HL-60/S4 treated with retinoic acid at 250 ng/mL for 4 days and 3 days (cell line): ENCODE data around the gene FRMD5.

Experiments
- in situ Hi-C: fragments of 300-500 bp; cut with MboI; formaldehyde crosslinking; loops from 2 replicates; pipeline ENCODE4 v1.7.0; 2022; ENCODE audit warnings: low sequenced_read_pairs

Gene FRMD5

DNA sequence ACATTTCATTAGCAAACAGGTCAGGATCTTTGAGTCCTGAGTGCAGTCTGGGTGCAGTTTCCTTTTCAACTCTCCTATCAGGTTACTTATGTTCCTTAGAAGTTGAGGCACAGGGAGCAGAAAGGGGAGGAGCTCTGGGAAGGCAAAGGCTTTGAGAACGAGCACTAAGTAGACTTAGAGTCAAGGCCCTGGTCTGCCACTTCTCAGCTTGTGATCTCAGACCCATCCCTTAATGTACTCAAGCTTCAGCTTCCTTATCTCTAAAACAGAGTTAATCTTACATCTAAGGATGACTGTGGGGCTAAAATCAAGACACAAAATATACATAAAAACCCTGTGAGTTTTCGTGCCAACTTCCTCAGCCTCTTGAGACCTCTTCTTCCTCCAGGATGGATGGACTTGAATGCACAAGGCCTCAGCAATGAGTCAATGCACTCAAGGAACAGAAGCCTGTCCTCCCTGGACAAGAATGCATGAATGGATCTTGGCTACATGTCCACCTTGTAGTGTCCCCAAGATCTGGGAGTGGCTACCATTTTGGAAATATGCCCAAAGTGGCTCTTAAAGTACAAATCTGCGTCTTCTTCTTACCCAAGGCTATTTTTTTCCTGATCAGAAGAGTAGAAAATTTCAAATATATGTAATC is 263.2 kb downstream of the FRMD5 start:
- in situ Hi-C loops, result no loop called here

GRCh38 chr15:43931119-43931518 is 264.0 kb downstream of the FRMD5 start:
- in situ Hi-C loops, result no loop called here

DNA sequence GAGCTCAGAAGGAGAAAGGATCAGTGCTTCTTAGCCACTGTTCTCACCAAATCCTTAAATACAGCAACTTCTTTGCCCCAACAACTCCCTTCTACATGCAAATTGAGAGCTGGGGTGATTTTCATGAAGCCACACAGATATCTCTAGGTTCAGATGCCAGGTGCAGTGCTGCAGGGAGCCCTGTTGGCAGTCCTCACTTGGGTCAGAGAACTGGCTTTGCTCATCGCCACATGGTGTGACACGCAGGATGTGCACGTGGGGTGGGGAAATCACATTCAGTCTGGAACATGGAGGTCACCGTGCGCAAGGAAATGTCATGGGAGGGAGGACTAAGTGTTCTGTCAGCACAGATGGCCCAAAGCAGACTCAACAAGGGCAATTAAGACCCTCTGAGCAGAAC is 264.5 kb downstream of the FRMD5 start:
- in situ Hi-C loops, result no loop called here

DNA sequence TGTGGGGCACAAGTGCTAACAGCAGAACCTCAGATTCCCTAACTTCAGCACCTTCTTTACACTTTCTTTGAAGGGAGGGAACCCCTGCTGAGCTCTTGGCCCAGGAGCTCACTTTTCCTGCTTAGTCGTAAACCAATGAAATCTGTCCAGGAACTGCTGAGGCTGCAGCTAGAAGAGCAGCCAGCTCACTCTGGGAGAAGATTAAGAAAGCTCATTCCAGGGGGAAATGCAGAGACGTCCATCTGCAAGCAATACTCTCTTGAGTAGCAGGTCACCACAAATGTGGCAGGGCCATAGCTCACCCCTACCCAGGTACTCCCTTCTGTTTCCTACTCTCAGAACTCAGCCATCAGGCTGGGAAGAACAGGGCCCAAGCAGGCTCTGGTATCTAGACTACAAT is 265.0 kb downstream of the FRMD5 start:
- in situ Hi-C loops, result no loop called here

GRCh38 chr15:43928152-43928551 is 266.9 kb downstream of the FRMD5 start:
- in situ Hi-C loops, result no loop called here

DNA sequence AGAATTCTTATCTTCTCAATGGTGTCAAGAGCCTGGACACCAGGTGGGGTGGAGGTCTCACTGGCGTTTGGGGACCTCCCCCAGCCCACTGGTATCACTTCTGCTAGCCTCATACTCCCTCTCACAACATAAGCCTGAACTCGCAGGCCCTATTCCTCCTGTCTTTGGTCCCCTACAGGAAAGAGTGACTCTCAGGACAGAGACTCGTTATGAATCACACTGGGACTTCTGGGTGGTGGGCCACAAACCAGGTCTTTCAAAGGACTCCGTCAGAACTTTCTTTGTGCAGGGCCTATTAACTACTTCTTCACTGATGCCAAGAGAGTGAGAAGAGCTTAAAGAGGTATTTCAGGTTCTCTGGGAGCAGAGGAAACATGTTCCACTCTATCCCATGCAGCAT is 267.9 kb downstream of the FRMD5 start:
- in situ Hi-C loops, result no loop called here

- in situ Hi-C loops, result loop anchor here (25.0 kb wide), 1 partner anchor 589 kb away; no protein-coding TSS in a partner anchor
These were observed 271.5 kb downstream of the FRMD5 start for GRCh38 chr15:43923553-43923952.

DNA sequence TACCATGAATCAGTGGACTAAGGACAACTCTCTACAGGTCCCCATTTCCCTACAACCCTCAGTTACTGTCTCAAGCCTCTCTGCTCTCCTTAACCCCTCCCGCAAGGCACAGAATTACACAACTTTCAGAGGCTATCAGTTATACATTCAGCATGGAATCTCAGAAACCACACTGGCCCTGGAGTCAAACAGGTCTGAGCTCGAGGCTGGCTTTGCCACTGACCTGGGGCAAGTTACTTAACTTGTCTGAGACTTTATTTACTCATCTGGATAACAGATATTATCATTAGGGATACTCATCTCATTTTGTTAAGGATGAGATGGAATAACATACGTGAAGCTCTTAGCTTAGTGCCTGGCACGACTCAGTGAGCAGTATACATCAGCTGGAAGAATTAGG is 273.1 kb downstream of the FRMD5 start:
- in situ Hi-C loops, result loop anchor here (25.0 kb wide), 1 partner anchor 590 kb away; no protein-coding TSS in a partner anchor

- in situ Hi-C loops, result loop anchor here (25.0 kb wide), 1 partner anchor 591 kb away; no protein-coding TSS in a partner anchor
These were observed 274.3 kb downstream of the FRMD5 start for GRCh38 chr15:43920815-43921214.

DNA sequence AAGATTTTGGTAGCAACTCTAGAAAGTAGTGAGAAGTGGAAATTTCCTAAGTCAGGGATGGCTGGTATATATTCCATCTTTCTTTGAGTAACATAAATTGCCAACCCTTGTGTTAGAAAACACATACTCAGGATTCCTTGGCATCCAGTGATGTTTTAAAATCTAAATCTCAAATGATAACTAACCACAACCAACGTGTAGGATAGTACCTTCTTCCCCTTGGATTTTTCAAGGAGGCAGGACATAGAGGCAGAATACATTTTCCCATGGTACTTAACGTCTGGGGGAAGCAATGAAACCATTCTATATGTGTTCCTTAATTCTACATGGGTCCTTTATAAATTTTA is 274.8 kb downstream of the FRMD5 start:
- in situ Hi-C loops, result loop anchor here (25.0 kb wide), 1 partner anchor 592 kb away; no protein-coding TSS in a partner anchor

DNA sequence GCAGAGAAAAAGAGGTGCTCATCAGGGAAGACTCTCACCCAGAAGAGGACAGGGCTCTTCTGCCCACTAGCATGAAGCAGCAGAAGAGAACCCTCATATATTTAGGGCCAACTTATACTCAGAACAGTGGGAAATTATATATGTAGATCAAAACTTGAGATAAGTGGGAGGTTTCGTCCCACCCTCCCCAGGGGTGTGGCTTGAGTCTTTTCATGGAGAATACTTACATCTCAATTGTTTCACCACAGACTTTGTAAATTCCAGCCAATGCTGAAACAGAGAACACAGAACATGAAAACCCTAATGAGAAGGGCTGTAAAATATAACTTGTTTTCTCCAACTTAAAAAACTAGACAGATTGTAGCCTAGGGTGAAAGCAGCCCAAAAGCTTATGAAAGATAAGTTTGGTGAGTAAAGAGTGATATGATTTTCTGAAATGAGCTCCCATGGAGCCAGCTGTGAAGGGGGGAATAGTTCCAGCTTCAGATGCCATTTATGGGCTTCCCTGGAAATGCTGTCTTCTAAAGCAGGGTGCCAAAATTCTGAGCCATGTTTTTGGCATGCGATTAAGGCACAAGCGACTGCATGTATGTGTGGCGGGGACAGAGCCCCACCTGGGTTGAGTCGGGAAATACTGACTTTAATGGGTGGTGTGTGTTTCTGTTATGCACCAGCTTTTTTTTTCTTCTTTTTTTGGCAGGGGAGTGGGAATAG is 275.4 kb downstream of the FRMD5 start:
- in situ Hi-C loops, result loop anchor here (25.0 kb wide), 1 partner anchor 593 kb away; no protein-coding TSS in a partner anchor

- in situ Hi-C loops, result loop anchor here (25.0 kb wide), 1 partner anchor 594 kb away; no protein-coding TSS in a partner anchor
These were observed 276.4 kb downstream of the FRMD5 start for GRCh38 chr15:43918717-43919116.

DNA sequence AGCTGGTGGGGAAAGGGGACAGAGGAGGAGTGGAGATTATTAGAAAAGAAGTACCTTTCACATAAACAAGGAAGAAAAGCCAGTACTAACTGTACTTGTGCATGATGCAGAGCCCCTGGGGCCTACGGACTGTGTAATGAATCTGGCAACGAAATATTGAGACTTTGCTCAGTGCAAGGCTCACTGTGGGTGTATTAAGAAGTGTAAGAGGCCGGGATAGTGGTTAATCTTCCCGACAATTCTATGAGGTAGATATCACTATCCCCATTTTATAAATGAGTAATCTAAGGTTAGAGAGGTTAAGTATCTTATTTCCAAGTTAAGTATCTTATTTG is 278.8 kb downstream of the FRMD5 start:
- in situ Hi-C loops, result loop anchor here (25.0 kb wide), 1 partner anchor 596 kb away; no protein-coding TSS in a partner anchor

GRCh38 chr15:43915631-43916325 is 279.3 kb downstream of the FRMD5 start:
- in situ Hi-C loops, result loop anchor here (25.0 kb wide), 1 partner anchor 597 kb away; no protein-coding TSS in a partner anchor

GRCh38 chr15:43913941-43914340 is 281.1 kb downstream of the FRMD5 start:
- in situ Hi-C loops, result loop anchor here (25.0 kb wide), 1 partner anchor 598 kb away; no protein-coding TSS in a partner anchor

DNA sequence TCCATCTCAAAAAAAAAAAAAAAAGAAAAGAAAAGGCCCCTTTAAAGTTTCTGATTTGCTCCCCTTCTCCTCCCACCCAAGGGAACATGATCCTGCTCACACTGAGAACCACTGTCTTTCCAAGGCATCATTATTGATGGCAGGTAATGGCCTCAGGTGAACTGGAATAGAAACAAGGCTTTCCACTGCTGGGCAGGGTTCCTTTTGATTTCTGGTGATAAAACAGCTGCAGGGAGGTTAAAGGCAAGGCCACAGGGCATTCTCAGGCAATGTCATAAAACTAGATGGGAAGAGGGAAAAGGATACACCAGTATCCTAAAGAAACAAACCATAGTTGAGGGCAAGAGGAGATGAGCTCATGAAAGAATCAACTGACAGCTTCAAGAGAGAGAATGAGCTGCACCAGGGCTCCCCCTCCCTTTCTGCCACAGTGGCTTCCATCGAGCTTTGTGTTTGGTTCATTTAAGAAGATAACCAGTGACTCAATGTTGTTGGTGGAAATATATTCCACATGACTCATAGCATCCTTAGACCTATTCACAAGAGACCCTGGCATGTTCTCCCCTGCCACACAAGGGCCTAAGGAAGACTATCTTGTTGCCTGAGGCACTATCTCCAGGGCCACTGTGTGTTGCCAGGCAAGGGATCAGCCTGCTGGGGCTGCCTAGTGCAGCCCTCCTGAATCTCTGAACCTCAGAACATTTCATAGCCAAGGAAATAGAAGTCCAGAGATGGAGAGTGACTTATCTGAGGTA is 281.9 kb downstream of the FRMD5 start:
- in situ Hi-C loops, result loop anchor here (25.0 kb wide), 1 partner anchor 599 kb away; no protein-coding TSS in a partner anchor

GRCh38 chr15:43912208-43912607 is 282.9 kb downstream of the FRMD5 start:
- in situ Hi-C loops, result loop anchor here (25.0 kb wide), 1 partner anchor 600 kb away; no protein-coding TSS in a partner anchor

- in situ Hi-C loops, result loop anchor here (25.0 kb wide), 1 partner anchor 601 kb away; no protein-coding TSS in a partner anchor
These were observed 283.8 kb downstream of the FRMD5 start for GRCh38 chr15:43911235-43911781.

DNA sequence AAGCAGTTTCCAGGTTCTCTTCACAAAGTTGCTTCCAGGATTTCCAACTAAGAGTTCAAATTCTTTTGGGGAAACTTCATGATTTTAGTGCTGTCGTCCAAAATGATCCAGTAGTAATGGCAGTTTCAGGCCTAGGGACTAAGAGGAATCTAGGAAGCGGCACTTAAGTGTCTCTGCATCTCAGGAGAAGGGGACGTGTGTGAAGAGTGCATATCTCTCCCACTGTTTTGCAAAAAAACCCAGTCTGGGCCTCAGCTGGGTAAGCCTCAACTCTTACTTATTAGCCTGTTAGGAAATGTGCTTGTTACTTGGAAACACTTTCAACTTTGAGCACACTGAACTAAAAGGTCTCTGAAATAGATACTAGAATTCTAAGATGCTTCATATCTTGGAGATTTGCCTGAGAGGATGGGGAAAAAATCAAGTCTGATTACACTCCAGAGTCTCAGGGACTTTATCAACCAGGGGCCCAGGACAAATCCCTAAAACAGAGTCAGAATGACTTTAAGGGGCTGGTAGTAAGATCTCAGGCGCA is 286.5 kb downstream of the FRMD5 start:
- in situ Hi-C loops, result loop anchor here (25.0 kb wide), 1 partner anchor 604 kb away; no protein-coding TSS in a partner anchor

GRCh38 chr15:43905755-43906154 is 289.3 kb downstream of the FRMD5 start:
- in situ Hi-C loops, result loop anchor here (25.0 kb wide), 1 partner anchor 607 kb away; no protein-coding TSS in a partner anchor
